ENCODE data around the gene CBFB. TPM values are rescaled to one million over a fixed set of nuclear protein-coding genes. Genes with fewer than 3 reads are reported as not detected.

CBFB gene
- total and polyA plus RNA-seq, 9 of the 15 experiments (the other 6 are each of a cell fraction or from before 2014, with no cell fraction given) = 22.0 to 112 (median 66.5) TPM

DNA sequence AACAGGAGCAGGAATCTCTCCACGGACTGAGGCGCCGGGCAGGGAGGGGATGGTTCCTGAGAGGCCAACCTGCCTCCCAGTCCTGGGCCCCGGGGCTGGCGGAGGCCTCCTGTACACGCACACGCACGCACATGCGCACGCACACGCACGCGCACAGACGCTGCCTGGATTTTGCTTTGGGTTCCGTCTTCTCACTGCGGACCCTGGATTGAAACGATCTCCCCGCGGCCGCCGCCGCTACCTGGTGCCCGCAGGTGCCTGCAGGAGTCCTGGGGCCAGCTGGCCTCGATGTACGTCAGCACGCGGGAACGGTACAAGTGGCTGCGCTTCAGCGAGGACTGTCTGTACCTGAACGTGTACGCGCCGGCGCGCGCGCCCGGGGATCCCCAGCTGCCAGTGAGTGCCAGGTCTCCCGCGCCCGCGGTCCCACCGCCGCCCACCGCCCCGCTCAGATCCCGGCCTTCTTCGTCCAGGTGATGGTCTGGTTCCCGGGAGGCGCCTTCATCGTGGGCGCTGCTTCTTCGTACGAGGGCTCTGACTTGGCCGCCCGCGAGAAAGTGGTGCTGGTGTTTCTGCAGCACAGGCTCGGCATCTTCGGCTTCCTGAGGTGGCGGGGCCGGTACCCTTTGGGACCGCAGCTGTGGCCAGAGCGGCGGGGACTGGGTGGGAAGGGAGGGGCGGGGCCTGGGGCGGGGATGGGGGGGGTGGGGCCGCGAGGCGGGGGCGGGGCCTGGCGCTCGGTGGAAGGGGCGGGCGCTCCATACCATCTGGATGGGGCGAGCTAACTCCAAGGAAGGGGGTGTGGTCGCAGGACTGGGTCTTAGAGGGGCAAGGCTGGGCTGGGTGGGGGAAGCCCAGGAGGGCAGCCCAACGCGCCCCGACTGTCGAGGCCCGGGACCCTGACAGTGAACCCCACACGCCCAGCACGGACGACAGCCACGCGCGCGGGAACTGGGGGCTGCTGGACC lies 28.3 kb upstream of the CBFB start (continued):
- TF ChIP-seq, protein P1, sequence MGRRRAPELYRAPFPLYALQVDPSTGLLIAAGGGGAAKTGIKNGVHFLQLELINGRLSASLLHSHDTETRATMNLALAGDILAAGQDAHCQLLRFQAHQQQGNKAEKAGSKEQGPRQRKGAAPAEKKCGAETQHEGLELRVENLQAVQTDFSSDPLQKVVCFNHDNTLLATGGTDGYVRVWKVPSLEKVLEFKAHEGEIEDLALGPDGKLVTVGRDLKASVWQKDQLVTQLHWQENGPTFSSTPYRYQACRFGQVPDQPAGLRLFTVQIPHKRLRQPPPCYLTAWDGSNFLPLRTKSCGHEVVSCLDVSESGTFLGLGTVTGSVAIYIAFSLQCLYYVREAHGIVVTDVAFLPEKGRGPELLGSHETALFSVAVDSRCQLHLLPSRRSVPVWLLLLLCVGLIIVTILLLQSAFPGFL (CRISPR knock-in tag; IDR thresholded peaks at IDR 0.05) = no peak
- TF ChIP-seq SMARCB1 (IDR thresholded peaks at IDR 0.05; ENCODE audit: insufficient read length, low read depth) = no peak
- no peak for TF ChIP-seq ZBTB17 (CRISPR knock-in tag; IDR thresholded peaks at IDR 0.05)
- TF ChIP-seq ZFP1 (CRISPR knock-in tag; IDR thresholded peaks at IDR 0.05) = no peak
- no peak for TF ChIP-seq CBFA2T2 (conservative IDR thresholded peaks at IDR 0.05)
- no peak for TF ChIP-seq GTF2B (IDR thresholded peaks at IDR 0.05; ENCODE audit: extremely low read depth, insufficient read length)
- TF ChIP-seq RNF2 (IDR thresholded peaks at IDR 0.05) = no peak
- TF ChIP-seq, protein P2, sequence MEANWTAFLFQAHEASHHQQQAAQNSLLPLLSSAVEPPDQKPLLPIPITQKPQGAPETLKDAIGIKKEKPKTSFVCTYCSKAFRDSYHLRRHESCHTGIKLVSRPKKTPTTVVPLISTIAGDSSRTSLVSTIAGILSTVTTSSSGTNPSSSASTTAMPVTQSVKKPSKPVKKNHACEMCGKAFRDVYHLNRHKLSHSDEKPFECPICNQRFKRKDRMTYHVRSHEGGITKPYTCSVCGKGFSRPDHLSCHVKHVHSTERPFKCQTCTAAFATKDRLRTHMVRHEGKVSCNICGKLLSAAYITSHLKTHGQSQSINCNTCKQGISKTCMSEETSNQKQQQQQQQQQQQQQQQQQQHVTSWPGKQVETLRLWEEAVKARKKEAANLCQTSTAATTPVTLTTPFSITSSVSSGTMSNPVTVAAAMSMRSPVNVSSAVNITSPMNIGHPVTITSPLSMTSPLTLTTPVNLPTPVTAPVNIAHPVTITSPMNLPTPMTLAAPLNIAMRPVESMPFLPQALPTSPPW (CRISPR knock-in tag; IDR thresholded peaks at IDR 0.05) = peak; percentile 37; the same call in 1 of the 2 replicates
- TF ChIP-seq NFYB (IDR thresholded peaks at IDR 0.05; ENCODE audit: extremely low read depth, insufficient read length) = no peak
- TF ChIP-seq PYGO2 (tag; IDR thresholded peaks at IDR 0.05) = no peak
- TF ChIP-seq ZBTB11 (CRISPR knock-in tag; IDR thresholded peaks at IDR 0.05) = no peak
- no peak for TF ChIP-seq EGR1 (conservative IDR thresholded peaks at IDR 0.05)
- TF ChIP-seq, protein P3, sequence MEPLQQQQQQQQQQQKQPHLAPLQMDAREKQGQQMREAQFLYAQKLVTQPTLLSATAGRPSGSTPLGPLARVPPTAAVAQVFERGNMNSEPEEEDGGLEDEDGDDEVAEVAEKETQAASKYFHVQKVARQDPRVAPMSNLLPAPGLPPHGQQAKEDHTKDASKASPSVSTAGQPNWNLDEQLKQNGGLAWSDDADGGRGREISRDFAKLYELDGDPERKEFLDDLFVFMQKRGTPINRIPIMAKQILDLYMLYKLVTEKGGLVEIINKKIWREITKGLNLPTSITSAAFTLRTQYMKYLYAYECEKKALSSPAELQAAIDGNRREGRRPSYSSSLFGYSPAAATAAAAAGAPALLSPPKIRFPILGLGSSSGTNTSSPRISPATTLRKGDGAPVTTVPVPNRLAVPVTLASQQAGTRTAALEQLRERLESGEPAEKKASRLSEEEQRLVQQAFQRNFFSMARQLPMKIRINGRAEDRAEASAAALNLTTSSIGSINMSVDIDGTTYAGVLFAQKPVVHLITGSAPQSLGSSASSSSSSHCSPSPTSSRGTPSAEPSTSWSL (CRISPR knock-in tag; IDR thresholded peaks at IDR 0.05; ENCODE audit: borderline replicate concordance) = no peak
- TF ChIP-seq ZBTB33 (CRISPR knock-in tag; IDR thresholded peaks at IDR 0.05) = peak; percentile 91
- no peak for TF ChIP-seq STAG1 (CRISPR knock-in tag; IDR thresholded peaks at IDR 0.05; ENCODE audit: borderline replicate concordance)
